GM23338 (cell line): ENCODE results near the gene TBX1. TPM values are rescaled to one million over a fixed set of nuclear protein-coding genes. Genes with fewer than 3 reads are reported as not detected.

Experiments
- ATAC-seq: fragments of 200-7000 bp; cut with Tn5 transposase; 3 replicates; pipeline ENCODE4 v1.9.1; 2020
- DNase-seq: peaks from one replicate; pipeline ENCODE4 v3.0.0-alpha.2; 2015; ENCODE audit warnings: low spot score
- H2AFZ ChIP-seq: fragments of 200-600 bp; sonication (generic); 2 replicates; pipeline ENCODE4 v1.8.0; 2016; ENCODE audit warnings: antibody characterized with exemption, mild to moderate bottlenecking, moderate library complexity
- H3F3A ChIP-seq: fragments of 200-600 bp; sonication (generic); replicated peaks from 2 replicates; pipeline ENCODE4 v1.8.0; 2017; ENCODE audit warnings: antibody characterized with exemption, mixed run types, low read depth
- H3K27ac ChIP-seq: fragments of 200-600 bp; sonication (generic); 2 replicates; pipeline ENCODE4 v1.6.1; 2016; ENCODE audit warnings: low read depth
- H3K27me3 ChIP-seq: fragments of 200-600 bp; sonication (generic); 2 replicates; pipeline ENCODE4 v1.8.0; 2016; ENCODE audit warnings: mild to moderate bottlenecking, mixed run types, moderate library complexity; ENCODE audit not compliant: insufficient read depth
- H3K36me3 ChIP-seq: fragments of 200-600 bp; sonication (generic); 2 replicates; pipeline ENCODE4 v1.8.0; 2016; ENCODE audit warnings: mild to moderate bottlenecking; ENCODE audit not compliant: insufficient read depth
- H3K4me1 ChIP-seq: fragments of 200-600 bp; sonication (generic); 2 replicates; pipeline ENCODE4 v1.8.0; 2016; ENCODE audit warnings: mild to moderate bottlenecking, moderate library complexity; ENCODE audit not compliant: insufficient read depth
- H3K4me2 ChIP-seq: fragments of 200-600 bp; sonication (generic); 2 replicates; pipeline ENCODE4 v1.7.1; 2017; ENCODE audit warnings: mixed run types
- H3K4me3 ChIP-seq: fragments of 200-600 bp; sonication (generic); 2 replicates; pipeline ENCODE4 v1.6.1; 2016; ENCODE audit warnings: mixed run types
- H3K79me2 ChIP-seq: fragments of 200-600 bp; sonication (generic); replicated peaks from 2 replicates; pipeline ENCODE4 v1.8.0; 2017; ENCODE audit warnings: mild to moderate bottlenecking; ENCODE audit not compliant: insufficient read depth
- H3K9me2 ChIP-seq: fragments of 200-600 bp; sonication (generic); 2 replicates; pipeline ENCODE4 v1.8.0; 2017; ENCODE audit not compliant: insufficient read depth
- H4K20me1 ChIP-seq: fragments of 200-600 bp; sonication (generic); replicated peaks from 2 replicates; pipeline ENCODE4 v1.8.0; 2017; ENCODE audit warnings: mild to moderate bottlenecking; ENCODE audit not compliant: insufficient read depth
- H3K27ac Mint-ChIP-seq: 2 replicates; pipeline ENCODE4 v1.8.0; 2020; ENCODE audit warnings: inconsistent platforms, mild to moderate bottlenecking, moderate library complexity, mixed read lengths
- H3K27me3 Mint-ChIP-seq: 3 replicates; pipeline ENCODE4 v1.8.0; 2022; ENCODE audit warnings: low read depth, mild to moderate bottlenecking, moderate library complexity, mixed read lengths, inconsistent platforms; ENCODE audit not compliant: insufficient read depth, poor library complexity
- H3K36me3 Mint-ChIP-seq: 3 replicates; pipeline ENCODE4 v1.8.0; 2021; ENCODE audit warnings: low read depth, mild to moderate bottlenecking, inconsistent platforms, moderate library complexity, mixed read lengths
- H3K4me1 Mint-ChIP-seq: 3 replicates; pipeline ENCODE4 v1.8.0; 2020; ENCODE audit warnings: mild to moderate bottlenecking, inconsistent platforms, mixed read lengths
- H3K4me3 Mint-ChIP-seq: 3 replicates; pipeline ENCODE4 v1.8.0; 2021; ENCODE audit warnings: moderate library complexity, mild to moderate bottlenecking, inconsistent platforms, mixed read lengths
- H3K9me3 Mint-ChIP-seq: 3 replicates; pipeline ENCODE4 v1.8.0; 2020; ENCODE audit warnings: moderate library complexity, mild to moderate bottlenecking, inconsistent platforms, mixed read lengths
- CREB1 ChIP-seq: fragments of 250-450 bp; sonication (Bioruptor Pico); IDR thresholded peaks from 2 replicates; pipeline ENCODE4 v1.5.0; 2020; ENCODE audit warnings: low read depth, mild to moderate bottlenecking, moderate library complexity
- EZH2 ChIP-seq: fragments of 200-600 bp; sonication (generic); IDR thresholded peaks from one replicate; pipeline ENCODE4 v1.8.0; 2017; ENCODE audit warnings: antibody characterized with exemption, mild to moderate bottlenecking, low read depth; ENCODE audit not compliant: unreplicated experiment
- EZH2phosphoT487 ChIP-seq: fragments of 200-600 bp; sonication (generic); IDR thresholded peaks from one replicate; pipeline ENCODE4 v1.8.1; 2018; ENCODE audit warnings: antibody characterized with exemption; ENCODE audit not compliant: unreplicated experiment
- JUNB ChIP-seq: IDR thresholded peaks from one replicate; pipeline ENCODE4 v1.6.1; 2016; ENCODE audit warnings: antibody characterized with exemption; ENCODE audit not compliant: unreplicated experiment
- POLR2AphosphoS5 ChIP-seq: IDR thresholded peaks from 2 replicates; pipeline ENCODE4 v1.6.1; 2016; ENCODE audit warnings: antibody characterized with exemption, low read depth
- STAT1 ChIP-seq: IDR thresholded peaks from one replicate; pipeline ENCODE4 v1.6.1; 2016; ENCODE audit warnings: antibody characterized with exemption; ENCODE audit not compliant: unreplicated experiment
- ZNF114 ChIP-seq: fragments of 250-450 bp; sonication (Bioruptor Pico); IDR thresholded peaks from 2 replicates; pipeline ENCODE4 v1.5.0; 2020; ENCODE audit warnings: mild to moderate bottlenecking, moderate library complexity
- ZNF331 ChIP-seq: fragments of 250-450 bp; sonication (Bioruptor Pico); IDR thresholded peaks from 2 replicates; pipeline ENCODE4 v1.5.0; 2020; ENCODE audit warnings: low read depth, mild to moderate bottlenecking, moderate library complexity
- polyA plus RNA-seq: library from polyadenylated mRNA; unstranded; fragments of >200 nt; fragmentation: Nextera tagmentation; extraction: Ambion mirVana; gene quantifications from 2 replicates; pipeline ENCODE4 v1.2.1, GENCODE V29; 2016
- total RNA-seq: library from RNA; depleted of rRNA; stranded (reverse); fragments of >200 nt; shearing (Covaris generic); gene quantifications from 2 replicates; pipeline ENCODE4 v1.2.3, GENCODE V29; 2014
- TF ChIP-seq, protein P1 (sequence below): IDR thresholded peaks from 2 replicates; pipeline ENCODE4 v1.6.1; 2016; ENCODE audit warnings: antibody characterized with exemption
- TF ChIP-seq, protein P2 (sequence below), 2 experiments: fragments of 200-600 bp in 1 of 2; sonication (generic) in 1 of 2; conservative IDR thresholded peaks; 2 replicates each; pipeline versions ENCODE4 v1.5.1 to v1.6.1; 2016 to 2017; ENCODE audit warnings: antibody characterized with exemption in 2 of 2, low read depth in 2 of 2, mild to moderate bottlenecking in 2 of 2, moderate library complexity in 1 of 2
- TF ChIP-seq, protein P3 (sequence below): IDR thresholded peaks from one replicate; pipeline ENCODE4 v1.6.1; 2018; ENCODE audit warnings: antibody characterized with exemption; ENCODE audit not compliant: unreplicated experiment

TBX1 gene
- total and polyA plus RNA-seq, 2 experiments from 2014 or later, result 0.19 to 0.66 TPM

DNA sequence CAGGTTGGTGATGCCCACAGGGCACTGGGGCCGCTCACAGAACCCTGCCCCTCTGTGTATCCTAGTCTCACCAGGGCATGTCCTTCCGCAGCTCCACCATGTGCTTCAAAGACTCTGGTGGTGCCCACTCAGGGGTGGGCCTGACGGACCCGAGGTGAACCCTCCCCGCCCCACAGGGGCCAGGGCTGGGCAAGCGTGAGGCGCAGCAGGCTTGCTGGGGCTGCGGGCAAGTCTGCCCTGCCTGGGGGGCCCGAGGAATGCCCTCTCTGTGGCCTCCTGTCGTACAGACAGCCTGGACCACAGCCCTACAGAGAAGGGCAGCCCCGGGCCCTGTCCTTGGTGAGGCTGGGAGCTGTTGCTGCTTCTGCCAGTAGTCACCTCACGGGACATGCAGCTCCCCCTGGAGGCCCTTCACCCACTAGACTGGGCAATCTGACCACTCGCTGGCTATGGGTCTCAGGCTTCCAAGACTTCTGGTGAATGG lies 40.2 kb downstream of the TBX1 start:
- peaks cover 8% of the 10 kb centered on the region for H3K4me1 Mint-ChIP-seq
- Histone ChIP-seq H3K27ac (no peak overlapping the region), H3K79me2 (no peaks in the 10 kb centered on the region), H3K27me3 (no peaks in the 10 kb centered on the region), H2AFZ (no peak overlapping the region), H3F3A (no peaks in the 10 kb centered on the region), H3K4me3 (no peak overlapping the region), H3K4me1 (no peaks in the 10 kb centered on the region), H4K20me1 (no peaks in the 10 kb centered on the region), H3K9me2 (no peaks in the 10 kb centered on the region), H3K4me2 (no peak overlapping the region), H3K36me3 (no peaks in the 10 kb centered on the region)
- TF ChIP-seq, protein P1, sequence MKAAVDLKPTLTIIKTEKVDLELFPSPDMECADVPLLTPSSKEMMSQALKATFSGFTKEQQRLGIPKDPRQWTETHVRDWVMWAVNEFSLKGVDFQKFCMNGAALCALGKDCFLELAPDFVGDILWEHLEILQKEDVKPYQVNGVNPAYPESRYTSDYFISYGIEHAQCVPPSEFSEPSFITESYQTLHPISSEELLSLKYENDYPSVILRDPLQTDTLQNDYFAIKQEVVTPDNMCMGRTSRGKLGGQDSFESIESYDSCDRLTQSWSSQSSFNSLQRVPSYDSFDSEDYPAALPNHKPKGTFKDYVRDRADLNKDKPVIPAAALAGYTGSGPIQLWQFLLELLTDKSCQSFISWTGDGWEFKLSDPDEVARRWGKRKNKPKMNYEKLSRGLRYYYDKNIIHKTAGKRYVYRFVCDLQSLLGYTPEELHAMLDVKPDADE, result no peak
- TF ChIP-seq EZH2 (no peak), POLR2AphosphoS5 (no peak), STAT1 (no peak), ZNF114 (no peak), EZH2phosphoT487 (no peak), CREB1 (CRISPR knock-in tag) (no peak)
- TF ChIP-seq, protein P2, sequence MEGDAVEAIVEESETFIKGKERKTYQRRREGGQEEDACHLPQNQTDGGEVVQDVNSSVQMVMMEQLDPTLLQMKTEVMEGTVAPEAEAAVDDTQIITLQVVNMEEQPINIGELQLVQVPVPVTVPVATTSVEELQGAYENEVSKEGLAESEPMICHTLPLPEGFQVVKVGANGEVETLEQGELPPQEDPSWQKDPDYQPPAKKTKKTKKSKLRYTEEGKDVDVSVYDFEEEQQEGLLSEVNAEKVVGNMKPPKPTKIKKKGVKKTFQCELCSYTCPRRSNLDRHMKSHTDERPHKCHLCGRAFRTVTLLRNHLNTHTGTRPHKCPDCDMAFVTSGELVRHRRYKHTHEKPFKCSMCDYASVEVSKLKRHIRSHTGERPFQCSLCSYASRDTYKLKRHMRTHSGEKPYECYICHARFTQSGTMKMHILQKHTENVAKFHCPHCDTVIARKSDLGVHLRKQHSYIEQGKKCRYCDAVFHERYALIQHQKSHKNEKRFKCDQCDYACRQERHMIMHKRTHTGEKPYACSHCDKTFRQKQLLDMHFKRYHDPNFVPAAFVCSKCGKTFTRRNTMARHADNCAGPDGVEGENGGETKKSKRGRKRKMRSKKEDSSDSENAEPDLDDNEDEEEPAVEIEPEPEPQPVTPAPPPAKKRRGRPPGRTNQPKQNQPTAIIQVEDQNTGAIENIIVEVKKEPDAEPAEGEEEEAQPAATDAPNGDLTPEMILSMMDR (conservative IDR thresholded peaks at IDR 0.05; ENCODE audit: low read depth in 2 of 2), result peak; percentile 38 to 63; a peak in 3 of 4 replicates
- H3K36me3 Mint-ChIP-seq, result peaks cover 3% of the 10 kb centered on the region; the same call in 1 of the 3 replicates
- H3K27me3 Mint-ChIP-seq, result peaks cover 13% of the 10 kb centered on the region
- H3K9me3 Mint-ChIP-seq, result no peaks in the 10 kb centered on the region; the same call in 2 of the 3 replicates
- DNase-seq, result peak; percentile 63
- no peak overlapping the region for H3K4me3 Mint-ChIP-seq
- ATAC-seq, result peak; percentile 73
- no peak overlapping the region for H3K27ac Mint-ChIP-seq

DNA sequence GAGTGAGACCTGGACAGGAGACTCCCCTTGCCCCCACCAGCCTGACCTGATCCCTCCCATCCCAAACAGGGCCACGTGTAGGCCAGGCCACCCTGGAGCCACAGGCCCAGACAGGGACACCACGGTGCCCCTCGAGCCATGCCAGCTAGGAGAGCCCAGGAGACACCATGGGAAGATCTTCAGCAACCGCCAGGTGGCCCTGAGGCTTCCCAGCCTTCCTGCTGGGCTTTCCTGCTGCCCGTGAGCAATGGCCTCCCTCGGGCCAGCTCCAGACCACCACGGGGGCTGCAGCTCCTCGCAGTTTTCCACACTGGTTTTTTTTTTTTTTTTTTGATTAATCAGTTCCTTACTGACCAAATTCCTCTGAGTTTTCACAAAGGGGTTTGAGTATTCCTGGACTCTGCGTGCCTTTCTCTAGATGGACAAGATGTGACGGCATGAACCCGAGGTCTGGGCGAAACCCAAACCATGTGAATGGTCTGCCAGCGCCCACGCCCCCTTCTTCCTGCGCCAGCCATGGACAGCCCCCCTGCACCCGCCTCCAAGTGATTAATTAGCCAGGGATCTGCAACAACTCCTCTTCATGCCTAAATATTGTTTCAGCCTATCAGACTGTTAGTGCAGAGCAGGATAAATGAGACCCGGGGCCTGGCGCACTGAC lies 40.9 kb downstream of the TBX1 start:
- no peaks in the 10 kb centered on the region for H4K20me1 ChIP-seq
- no peak overlapping the region for H3K4me2 ChIP-seq
- H3K9me3 Mint-ChIP-seq, result no peaks in the 10 kb centered on the region; the same call in 2 of the 3 replicates
- ATAC-seq (no peak), DNase-seq (no peak)
- no peak overlapping the region for H2AFZ ChIP-seq
- peaks cover 8% of the 10 kb centered on the region for H3K4me1 Mint-ChIP-seq
- H3K27ac Mint-ChIP-seq, result no peak overlapping the region
- no peak for TF ChIP-seq EZH2
- TF ChIP-seq ZNF331 (CRISPR knock-in tag), result no peak
- TF ChIP-seq, protein P2 (conservative IDR thresholded peaks at IDR 0.05; ENCODE audit: low read depth in 2 of 2), result 0 out of 4 replicates have a peak, but pooled peaks of 1 of the 2 experiments have one; percentile 9
- TF ChIP-seq, protein P3, sequence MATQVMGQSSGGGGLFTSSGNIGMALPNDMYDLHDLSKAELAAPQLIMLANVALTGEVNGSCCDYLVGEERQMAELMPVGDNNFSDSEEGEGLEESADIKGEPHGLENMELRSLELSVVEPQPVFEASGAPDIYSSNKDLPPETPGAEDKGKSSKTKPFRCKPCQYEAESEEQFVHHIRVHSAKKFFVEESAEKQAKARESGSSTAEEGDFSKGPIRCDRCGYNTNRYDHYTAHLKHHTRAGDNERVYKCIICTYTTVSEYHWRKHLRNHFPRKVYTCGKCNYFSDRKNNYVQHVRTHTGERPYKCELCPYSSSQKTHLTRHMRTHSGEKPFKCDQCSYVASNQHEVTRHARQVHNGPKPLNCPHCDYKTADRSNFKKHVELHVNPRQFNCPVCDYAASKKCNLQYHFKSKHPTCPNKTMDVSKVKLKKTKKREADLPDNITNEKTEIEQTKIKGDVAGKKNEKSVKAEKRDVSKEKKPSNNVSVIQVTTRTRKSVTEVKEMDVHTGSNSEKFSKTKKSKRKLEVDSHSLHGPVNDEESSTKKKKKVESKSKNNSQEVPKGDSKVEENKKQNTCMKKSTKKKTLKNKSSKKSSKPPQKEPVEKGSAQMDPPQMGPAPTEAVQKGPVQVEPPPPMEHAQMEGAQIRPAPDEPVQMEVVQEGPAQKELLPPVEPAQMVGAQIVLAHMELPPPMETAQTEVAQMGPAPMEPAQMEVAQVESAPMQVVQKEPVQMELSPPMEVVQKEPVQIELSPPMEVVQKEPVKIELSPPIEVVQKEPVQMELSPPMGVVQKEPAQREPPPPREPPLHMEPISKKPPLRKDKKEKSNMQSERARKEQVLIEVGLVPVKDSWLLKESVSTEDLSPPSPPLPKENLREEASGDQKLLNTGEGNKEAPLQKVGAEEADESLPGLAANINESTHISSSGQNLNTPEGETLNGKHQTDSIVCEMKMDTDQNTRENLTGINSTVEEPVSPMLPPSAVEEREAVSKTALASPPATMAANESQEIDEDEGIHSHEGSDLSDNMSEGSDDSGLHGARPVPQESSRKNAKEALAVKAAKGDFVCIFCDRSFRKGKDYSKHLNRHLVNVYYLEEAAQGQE, result no peak
- no peak for TF ChIP-seq JUNB
- peaks cover 16% of the 10 kb centered on the region for H3K27me3 Mint-ChIP-seq
- no peaks in the 10 kb centered on the region for H3K4me1 ChIP-seq
- no peaks in the 10 kb centered on the region for H3K9me2 ChIP-seq
- H3K4me3 Mint-ChIP-seq, result no peak overlapping the region
- no peak overlapping the region for H3K4me3 ChIP-seq
- H3K27me3 ChIP-seq, result no peaks in the 10 kb centered on the region
- H3F3A ChIP-seq, result no peaks in the 10 kb centered on the region
- H3K27ac ChIP-seq, result no peak overlapping the region
- no peaks in the 10 kb centered on the region for H3K79me2 ChIP-seq
- H3K36me3 Mint-ChIP-seq, result peaks cover 3% of the 10 kb centered on the region; the same call in 1 of the 3 replicates
- H3K36me3 ChIP-seq, result no peaks in the 10 kb centered on the region
